PC-9 (cell line): ENCODE measurements around the gene CMSS1. TPM values are rescaled to one million over a fixed set of nuclear protein-coding genes. Genes with fewer than 3 reads are reported as not detected.

Experiments used
- BruUV-seq: library from RNA; stranded (reverse); fragments of 400-500 nt; replicated peaks from 2 replicates; lab custom pipeline; 2021; lab: Mats Ljungman, UMichigan
- CTCF ChIA-PET: fragments of 300-600 bp; sonication (Branson Sonifier 250); formaldehyde crosslinking; loops from one replicate; lab custom pipeline; 2022; ENCODE audit warnings: antibody characterized with exemption; lab: Charles Lee
- POLR2A ChIA-PET: fragments of 300-600 bp; sonication (Branson Sonifier 250); formaldehyde crosslinking; loops from one replicate; lab custom pipeline; 2022; ENCODE audit warnings: antibody characterized with exemption; ENCODE audit not compliant: unreplicated experiment; lab: Charles Lee
- DNase-seq, 2 experiments: peaks; one replicate each; pipeline versions ENCODE4 v3.0.0 to v3.0.0-alpha.2; 2015 to 2022; ENCODE audit warnings: mixed read lengths in 1 of 2
- H2AFZ ChIP-seq: fragments of 200-600 bp; sonication (generic); 2 replicates; pipeline ENCODE4 v1.8.1; 2017; ENCODE audit warnings: antibody characterized with exemption
- H3F3A ChIP-seq: fragments of 200-600 bp; sonication (generic); 2 replicates; pipeline ENCODE4 v1.8.1; 2017; ENCODE audit warnings: antibody characterized with exemption, mild to moderate bottlenecking, low read depth; ENCODE audit not compliant: insufficient read depth
- H3K27ac ChIP-seq: fragments of 200-600 bp; sonication (generic); 2 replicates; pipeline ENCODE4 v1.6.1; 2016; ENCODE audit warnings: mixed run types
- H3K27me3 ChIP-seq: fragments of 200-600 bp; sonication (generic); 2 replicates; pipeline ENCODE4 v1.6.1; 2016; ENCODE audit warnings: low read depth, mixed run types; ENCODE audit not compliant: insufficient read depth
- H3K36me3 ChIP-seq: fragments of 200-600 bp; sonication (generic); 2 replicates; pipeline ENCODE4 v1.6.1; 2016; ENCODE audit warnings: low read depth, mixed run types
- H3K4me1 ChIP-seq: fragments of 200-600 bp; sonication (generic); replicated peaks from 2 replicates; pipeline ENCODE4 v1.6.1; 2016; ENCODE audit warnings: mixed run types; ENCODE audit not compliant: insufficient read depth
- H3K4me2 ChIP-seq: fragments of 200-600 bp; sonication (generic); 2 replicates; pipeline ENCODE4 v1.6.1; 2017; ENCODE audit warnings: mixed run types
- H3K4me3 ChIP-seq: fragments of 200-600 bp; sonication (generic); 2 replicates; pipeline ENCODE4 v1.6.1; 2016; ENCODE audit warnings: mixed run types
- H3K79me2 ChIP-seq: fragments of 200-600 bp; sonication (generic); 2 replicates; pipeline ENCODE4 v1.6.1; 2017; ENCODE audit warnings: low read depth, mixed run types
- H3K9me2 ChIP-seq: fragments of 200-600 bp; sonication (generic); 2 replicates; pipeline ENCODE4 v1.8.1; 2017; ENCODE audit warnings: mild to moderate bottlenecking; ENCODE audit not compliant: insufficient read depth
- H3K9me3 ChIP-seq: fragments of 200-600 bp; sonication (generic); 2 replicates; pipeline ENCODE4 v1.8.1; 2016; ENCODE audit warnings: low read depth; ENCODE audit not compliant: insufficient read depth
- H4K20me1 ChIP-seq: fragments of 200-600 bp; sonication (generic); 2 replicates; pipeline ENCODE4 v1.8.1; 2017; ENCODE audit not compliant: insufficient read depth
- CTCF ChIP-seq: fragments of 200-600 bp; sonication (generic); conservative IDR thresholded peaks from 2 replicates; pipeline ENCODE4 v1.6.1; 2017; ENCODE audit warnings: mixed run types, antibody characterized with exemption, mild to moderate bottlenecking, moderate library complexity
- EZH2 ChIP-seq: fragments of 200-600 bp; sonication (generic); IDR thresholded peaks from 2 replicates; pipeline ENCODE4 v1.8.0; 2017; ENCODE audit warnings: antibody characterized with exemption, low read depth
- intact Hi-C: fragments of 100-400 bp; cut with micrococcal nuclease; formaldehyde crosslinking; loops from one replicate; pipeline ENCODE4 v1.10.0; 2022; ENCODE audit not compliant: unreplicated experiment
- total RNA-seq: library from RNA; stranded (reverse); gene quantifications from 2 replicates; pipeline ENCODE4 v1.2.3, GENCODE V29; 2021

The CMSS1 gene
- total RNA-seq, 1 experiment from 2014 or later, result 98.9 TPM

GRCh38 chr3:100033184-100033583 lies 215.5 kb downstream of the CMSS1 start:
- Histone ChIP-seq H3K27ac (no peak overlapping the region), H2AFZ (no peak overlapping the region), H3K9me2 (0 out of 2 replicates have a peak, but pooled peaks cover 18% of the 10 kb centered on the region), H3K4me2 (no peak overlapping the region), H3K4me3 (no peak overlapping the region), H3K9me3 (no peaks in the 10 kb centered on the region), H3K36me3 (no peaks in the 10 kb centered on the region), H3F3A (no peaks in the 10 kb centered on the region), H3K79me2 (no peaks in the 10 kb centered on the region), H3K27me3 (no peaks in the 10 kb centered on the region), H3K4me1 (0 out of 2 replicates have a peak, but pooled peaks cover 16% of the 10 kb centered on the region), H4K20me1 (no peaks in the 10 kb centered on the region)
- no TSS peak for BruUV-seq
- intact Hi-C loops, result no loop called here
- ChIA-PET POLR2A (no interaction called here), CTCF (no interaction called here)
- TF ChIP-seq CTCF, result no peak
- no peak for TF ChIP-seq EZH2
- DNase-seq, result no peak

GRCh38 chr3:100033903-100034471 lies 216.3 kb downstream of the CMSS1 start:
- intact Hi-C loops, result no loop called here
- POLR2A ChIA-PET, result no interaction called here
- Histone ChIP-seq H3K79me2 (no peaks in the 10 kb centered on the region), H4K20me1 (no peaks in the 10 kb centered on the region), H3K9me3 (no peaks in the 10 kb centered on the region), H2AFZ (no peak overlapping the region), H3F3A (no peaks in the 10 kb centered on the region), H3K36me3 (no peaks in the 10 kb centered on the region), H3K27me3 (no peaks in the 10 kb centered on the region), H3K4me2 (no peak overlapping the region), H3K27ac (no peak overlapping the region), H3K4me1 (0 out of 2 replicates have a peak, but pooled peaks cover 16% of the 10 kb centered on the region), H3K9me2 (0 out of 2 replicates have a peak, but pooled peaks cover 18% of the 10 kb centered on the region), H3K4me3 (no peak overlapping the region)
- no TSS peak for BruUV-seq
- TF ChIP-seq EZH2, result no peak
- no peak for TF ChIP-seq CTCF
- CTCF ChIA-PET, result no interaction called here
- no peak for DNase-seq

GRCh38 chr3:100039075-100039474 lies 221.4 kb downstream of the CMSS1 start:
- POLR2A ChIA-PET, result no interaction called here
- H3K36me3 ChIP-seq, result peaks cover 9% of the 10 kb centered on the region; the same call in 1 of the 2 replicates

More at GRCh38 chr3:100039075-100039474, 221.4 kb downstream of the CMSS1 start:
- 0 out of 2 replicates have a peak, but pooled peaks cover 7% of the 10 kb centered on the region for H3K9me2 ChIP-seq
- H3K27ac ChIP-seq, result no peak overlapping the region
- H3K27me3 ChIP-seq, result no peaks in the 10 kb centered on the region
- no peaks in the 10 kb centered on the region; the same call in 1 of the 2 replicates for H3K9me3 ChIP-seq
- H3F3A ChIP-seq, result peaks cover 40% of the 10 kb centered on the region
- H3K4me3 ChIP-seq, result no peak overlapping the region
- H3K4me2 ChIP-seq, result no peak overlapping the region
- intact Hi-C loops, result loop anchor here (1.0 kb wide), 1 partner anchor 196 kb away; no protein-coding TSS in a partner anchor
- H2AFZ ChIP-seq, result no peak overlapping the region
- no peak for DNase-seq
- CTCF ChIA-PET, result no interaction called here
- no peaks in the 10 kb centered on the region for H4K20me1 ChIP-seq
- no peak for TF ChIP-seq CTCF
- no peak for TF ChIP-seq EZH2
- H3K79me2 ChIP-seq, result no peaks in the 10 kb centered on the region
- peaks cover 47% of the 10 kb centered on the region for H3K4me1 ChIP-seq
- BruUV-seq, result no TSS peak
